HG02943 (cell line): ENCODE measurements around the gene TEKT2.

Source experiments
- ATAC-seq: cut with Tn5 transposase; IDR thresholded peaks from one replicate; pipeline ENCODE4 v1.9.1; 2021; ENCODE audit warnings: mild to moderate bottlenecking, low read depth, moderate library complexity; ENCODE audit not compliant: unreplicated experiment

Gene TEKT2

GRCh38 chr1:36083635-36084496 is at the start of gene TEKT2:
Gene TEKT2, plus strand, starts transcription at chr1:36084094. Its CDS starts 828 bp downstream, at chr1:36084922.
- no peak for ATAC-seq

- ATAC-seq: no peak
These were observed 49.2 kb upstream of the TEKT2 start for GRCh38 chr1:36034692-36035091.

- ATAC-seq: no peak
These were observed 48.7 kb upstream of the TEKT2 start for GRCh38 chr1:36035154-36035553.

GRCh38 chr1:36040238-36040637 is 43.7 kb upstream of the TEKT2 start:
- ATAC-seq: no peak

GRCh38 chr1:36051821-36052220 is 32.1 kb upstream of the TEKT2 start:
- no peak for ATAC-seq

- ATAC-seq: no peak
These were observed 29.9 kb upstream of the TEKT2 start for GRCh38 chr1:36053978-36054377.

GRCh38 chr1:36055706-36056105 is 28.2 kb upstream of the TEKT2 start:
- no peak for ATAC-seq

GRCh38 chr1:36062315-36062714 is 21.6 kb upstream of the TEKT2 start:
- no peak for ATAC-seq

GRCh38 chr1:36067871-36068270 is 16.0 kb upstream of the TEKT2 start:
- no peak for ATAC-seq

GRCh38 chr1:36068866-36069265 is 15.0 kb upstream of the TEKT2 start:
- no peak for ATAC-seq

GRCh38 chr1:36070349-36070748 is 13.5 kb upstream of the TEKT2 start:
- no peak for ATAC-seq

- ATAC-seq: no peak
These were observed 6.8 kb upstream of the TEKT2 start for GRCh38 chr1:36076979-36077573.

- ATAC-seq: no peak
These were observed 3.7 kb upstream of the TEKT2 start for GRCh38 chr1:36080236-36080635.

GRCh38 chr1:36080801-36081200 is 3.1 kb upstream of the TEKT2 start:
- no peak for ATAC-seq

GRCh38 chr1:36081926-36082485 is 1.9 kb upstream of the TEKT2 start:
- no peak for ATAC-seq

GRCh38 chr1:36083219-36083618 is 675 bp upstream of the TEKT2 start:
- no peak for ATAC-seq

GRCh38 chr1:36084497-36085115 is 712 bp downstream of the TEKT2 start:
- ATAC-seq: no peak

GRCh38 chr1:36085126-36085525 is 1.2 kb downstream of the TEKT2 start:
- no peak for ATAC-seq

GRCh38 chr1:36085686-36086526 is 2.0 kb downstream of the TEKT2 start:
- ATAC-seq: no peak

GRCh38 chr1:36086529-36087232 is 2.8 kb downstream of the TEKT2 start:
- no peak for ATAC-seq
